ENCODE results near the gene CGB2.

Gene CGB2

GRCh38 chr19:49070416-49070815 lies 38.7 kb downstream of the CGB2 start:
- DNase-seq = no peak

- no peak for DNase-seq
Observed at GRCh38 chr19:49071860-49072547, 40.3 kb downstream of the CGB2 start.

GRCh38 chr19:49073514-49074378 lies 42.1 kb downstream of the CGB2 start:
- peak; percentile 9 for DNase-seq

- peak; percentile 6 for DNase-seq
Observed at GRCh38 chr19:49074869-49075268, 43.2 kb downstream of the CGB2 start.

GRCh38 chr19:49080392-49080791 lies 48.7 kb downstream of the CGB2 start:
- no peak for DNase-seq

- DNase-seq = no peak
Observed at GRCh38 chr19:49081273-49081672, 49.6 kb downstream of the CGB2 start.
